GM12891 (cell line): Measurements from ENCODE around the gene SETBP1.

Source experiments
- DNase-seq: peaks from one replicate; pipeline ENCODE4 v3.0.0; 2011; ENCODE audit warnings: low spot score; ENCODE audit not compliant: insufficient read length
- FAIRE-seq: peaks from 2 replicates; lab custom pipeline; 2011; peaks lifted over from hg19 to GRCh38; lab: Jason Lieb, UNC
- PAX5 ChIP-seq: IDR thresholded peaks from 2 replicates; pipeline ENCODE4 v1.6.1; 2011; ENCODE audit warnings: low read length, moderate library complexity, mild to moderate bottlenecking; ENCODE audit not compliant: insufficient read depth, severe bottlenecking
- POLR2A ChIP-seq: IDR thresholded peaks from 2 replicates; pipeline ENCODE4 v1.6.1; 2011; ENCODE audit warnings: low read depth, low read length, control low read depth
- POLR2AphosphoS5 ChIP-seq: IDR thresholded peaks from 2 replicates; pipeline ENCODE4 v1.6.1; 2011; ENCODE audit warnings: low read depth, low read length, control low read depth
- POU2F2 ChIP-seq: IDR thresholded peaks from 2 replicates; pipeline ENCODE4 v1.6.1; 2011; ENCODE audit warnings: low read depth, mild to moderate bottlenecking, control low read depth, low read length, moderate library complexity
- SPI1 ChIP-seq: IDR thresholded peaks from 2 replicates; pipeline ENCODE4 v1.6.1; 2011; ENCODE audit warnings: low read depth, low read length, control low read depth
- TAF1 ChIP-seq: IDR thresholded peaks from 2 replicates; pipeline ENCODE4 v1.6.1; 2011; ENCODE audit warnings: low read depth, low read length, control low read depth

SETBP1 gene

DNA sequence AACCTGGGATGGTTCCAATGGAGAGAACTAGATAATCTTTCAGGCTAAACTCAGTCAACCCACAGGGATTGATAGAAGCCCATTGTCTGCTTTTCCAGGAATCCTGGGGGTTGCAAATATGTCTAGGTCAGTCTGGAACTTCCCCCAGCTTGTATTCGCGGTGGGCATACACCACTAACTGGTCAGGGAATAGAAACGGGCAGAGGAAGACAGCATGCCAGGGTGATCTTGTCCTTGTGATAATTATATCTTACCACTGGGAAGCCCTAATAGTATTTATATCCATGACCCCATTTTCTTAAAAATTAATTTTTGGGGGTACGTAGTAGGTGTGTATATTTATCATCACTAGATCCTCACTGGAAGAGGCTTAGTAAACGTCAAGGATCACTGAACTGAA, 101.9 kb downstream of the SETBP1 start:
- DNase-seq = no peak
- TF ChIP-seq POLR2A = no peak
- TF ChIP-seq TAF1 = no peak
- TF ChIP-seq PAX5 = no peak
- TF ChIP-seq SPI1 = no peak
- FAIRE-seq = no peak

DNA sequence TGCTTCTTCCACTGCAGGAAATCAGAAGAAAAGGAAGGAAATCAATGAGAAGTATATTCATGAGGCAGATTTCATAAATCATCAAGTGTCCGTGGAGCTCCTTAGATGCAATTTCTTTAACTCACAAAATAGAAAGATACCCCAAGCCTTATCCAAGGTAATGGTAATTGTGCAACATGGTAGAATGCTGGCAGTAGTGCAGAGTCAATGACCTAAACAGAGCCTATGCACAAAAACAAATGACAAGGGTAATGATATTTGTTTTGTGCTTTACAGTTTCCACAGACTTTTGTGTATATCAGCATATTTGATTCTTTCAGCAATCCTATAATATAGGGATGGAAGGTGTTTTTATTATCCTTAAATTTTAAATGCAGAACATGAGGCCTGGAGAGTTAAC, 102.7 kb downstream of the SETBP1 start:
- TF ChIP-seq POLR2AphosphoS5 (no peak), SPI1 (no peak), POU2F2 (no peak), POLR2A (no peak), TAF1 (no peak), PAX5 (no peak)
- FAIRE-seq (no peak), DNase-seq (no peak)

DNA sequence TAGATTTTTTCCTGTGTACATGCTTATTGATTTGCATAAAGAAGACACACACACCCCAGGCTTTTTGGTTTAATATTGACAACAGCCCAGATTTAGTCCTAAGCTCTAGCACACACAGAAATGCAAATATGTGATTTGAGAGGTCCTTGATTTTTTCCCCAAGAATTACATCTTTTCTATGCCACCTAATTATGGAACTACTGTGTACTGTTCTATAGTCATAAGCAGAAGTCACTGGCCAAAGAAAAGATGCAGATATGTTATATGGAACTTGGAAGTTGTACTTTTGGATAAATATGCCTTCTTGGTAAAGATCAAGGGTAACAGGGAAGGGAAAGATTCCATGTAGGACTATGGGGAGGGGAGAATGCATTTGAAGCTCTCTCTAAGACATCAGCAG, 105.6 kb downstream of the SETBP1 start:
- FAIRE-seq (no peak), DNase-seq (no peak)
- no peak for TF ChIP-seq POLR2A
- TF ChIP-seq TAF1 = no peak
- no peak for TF ChIP-seq PAX5
- no peak for TF ChIP-seq POLR2AphosphoS5
- no peak for TF ChIP-seq SPI1
- no peak for TF ChIP-seq POU2F2

DNA sequence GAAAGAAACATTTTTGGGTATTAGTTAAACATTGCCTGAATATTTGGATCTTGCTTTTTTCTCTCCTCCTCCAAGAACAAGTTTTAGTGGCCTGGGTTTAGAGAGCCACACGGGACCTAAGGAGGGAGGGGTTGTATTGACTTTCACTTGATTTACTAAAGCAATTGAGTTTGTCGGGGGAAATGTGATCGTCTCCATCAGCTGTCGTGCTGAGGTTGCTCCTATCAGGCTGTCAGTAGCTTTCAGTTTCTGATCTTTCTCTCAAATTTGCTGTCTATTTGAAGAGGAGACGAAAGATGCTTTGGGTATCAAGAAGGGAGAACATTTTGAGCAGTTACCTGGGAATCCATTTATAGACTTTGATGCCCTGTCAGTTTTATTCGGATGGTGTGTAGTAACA, 106.0 kb downstream of the SETBP1 start:
- peak; percentile 61 for FAIRE-seq
- TF ChIP-seq POU2F2 (no peak), POLR2A (no peak), PAX5 (no peak), SPI1 (no peak), POLR2AphosphoS5 (no peak), TAF1 (no peak)
- peak; percentile 27 for DNase-seq

DNA sequence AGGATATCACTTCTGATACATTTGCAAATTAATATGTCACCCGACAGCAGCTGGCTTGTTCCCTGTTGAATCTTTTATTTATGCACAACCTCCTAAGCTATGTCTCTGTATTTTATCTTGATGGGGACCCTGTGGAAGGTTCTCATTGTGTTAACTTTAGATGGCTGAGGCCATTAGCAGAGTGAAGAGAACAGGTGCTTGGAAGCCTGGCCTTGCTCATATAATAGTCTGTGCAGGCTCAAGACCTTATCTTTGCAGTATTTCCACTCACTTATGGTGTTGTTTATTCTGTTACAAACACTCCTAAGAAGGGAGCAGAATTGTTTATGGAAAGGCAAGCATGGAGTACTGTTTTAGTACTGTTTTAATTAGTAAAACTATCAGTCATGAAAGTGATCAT, 107.6 kb downstream of the SETBP1 start:
- no peak for FAIRE-seq
- DNase-seq = no peak
- TF ChIP-seq PAX5 (no peak), POLR2A (no peak), SPI1 (no peak)

DNA sequence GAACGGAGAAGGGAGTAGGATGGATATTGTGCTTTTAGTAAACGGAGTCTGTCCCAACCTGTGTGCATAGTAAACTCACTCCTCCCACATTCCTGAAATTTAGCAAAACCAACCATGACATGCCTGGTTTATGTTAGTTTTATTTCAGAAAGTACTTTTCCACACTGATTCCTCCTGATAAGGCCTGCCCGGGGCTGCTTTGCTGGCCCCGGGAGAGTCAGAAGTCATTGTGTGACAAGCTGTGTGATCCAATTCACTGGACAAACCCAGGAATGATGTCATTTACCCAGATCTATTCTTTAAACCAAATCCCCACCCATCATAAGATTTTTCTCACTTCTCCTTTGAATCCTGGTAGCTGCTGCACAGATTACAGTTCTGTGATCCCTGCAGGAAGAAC, 109.0 kb downstream of the SETBP1 start:
- no peak for DNase-seq
- FAIRE-seq = no peak
- TF ChIP-seq POLR2A (no peak), SPI1 (peak; percentile 77)

DNA sequence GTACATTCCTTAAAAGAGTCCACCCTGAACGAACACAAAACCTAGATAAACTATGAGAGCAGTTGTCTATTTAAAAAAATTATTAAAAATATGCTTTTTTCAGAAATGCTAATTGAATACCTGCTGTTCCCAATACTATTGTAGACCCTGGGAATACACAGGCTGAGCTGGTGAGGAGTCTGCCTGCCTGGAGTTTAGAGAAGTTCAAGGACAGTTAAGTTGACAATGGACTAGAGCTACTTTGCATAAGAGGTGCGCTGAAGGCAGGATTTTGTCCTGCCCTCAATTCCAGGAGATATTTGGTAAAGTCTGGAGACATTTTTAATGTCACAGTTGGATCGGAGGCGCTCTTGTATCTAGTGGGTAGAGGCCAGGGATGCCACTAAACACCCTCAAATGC, 110.2 kb downstream of the SETBP1 start:
- no peak for DNase-seq
- FAIRE-seq = no peak
- TF ChIP-seq POLR2A (no peak), SPI1 (no peak), POLR2AphosphoS5 (no peak), TAF1 (no peak), POU2F2 (no peak), PAX5 (no peak)

DNA sequence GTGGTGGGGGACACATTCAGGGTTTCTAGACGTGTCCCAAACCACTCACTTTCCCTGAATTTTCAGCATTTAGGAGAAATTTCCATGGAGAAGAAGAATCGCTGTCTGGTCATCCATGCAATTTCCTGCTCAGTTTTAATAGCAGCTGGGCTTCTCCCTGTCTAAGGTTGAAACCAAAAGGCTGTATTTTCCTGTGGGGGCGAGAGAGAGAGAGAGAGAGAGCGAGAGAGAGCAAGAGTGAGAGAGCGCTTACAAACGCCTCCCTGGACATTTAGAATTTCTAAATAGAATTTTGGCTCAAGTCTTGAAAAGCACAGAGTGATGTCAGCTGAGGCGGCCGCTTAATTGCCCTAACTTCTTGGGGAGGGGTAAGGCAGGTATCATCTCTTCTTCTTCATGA, 110.8 kb downstream of the SETBP1 start:
- FAIRE-seq (no peak), DNase-seq (no peak)
- no peak for TF ChIP-seq POU2F2
- TF ChIP-seq PAX5 = no peak
- no peak for TF ChIP-seq POLR2AphosphoS5
- no peak for TF ChIP-seq TAF1
- no peak for TF ChIP-seq SPI1
- TF ChIP-seq POLR2A = no peak

DNA sequence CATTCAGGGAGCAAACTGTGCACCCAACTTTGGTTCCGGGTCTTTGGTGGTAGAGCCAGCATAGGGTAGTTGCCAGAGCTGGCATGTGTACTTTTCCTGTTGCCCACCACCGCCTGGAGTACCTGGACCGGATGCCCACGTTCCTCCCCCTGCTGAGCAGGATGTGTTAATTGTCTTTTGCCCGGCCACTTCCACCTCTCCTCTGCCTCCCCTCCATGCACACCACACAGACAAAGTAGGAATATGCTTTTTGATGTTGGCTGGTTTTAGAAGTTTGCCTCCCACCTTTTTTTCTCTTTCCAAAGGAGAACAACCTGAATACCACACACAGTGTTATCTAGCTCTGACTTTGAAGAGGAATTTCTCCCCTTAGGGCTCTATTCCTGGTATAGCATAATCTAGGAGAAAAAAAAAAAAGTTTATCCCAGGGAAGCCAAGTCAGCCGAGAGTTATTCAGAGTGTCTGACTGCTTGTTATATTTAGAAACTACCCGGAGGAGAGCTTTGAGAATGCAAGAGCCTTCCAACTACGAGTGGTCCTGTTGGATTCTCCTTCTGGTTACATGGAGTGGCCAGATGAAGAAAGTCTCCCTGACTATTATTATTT, 111.9 kb downstream of the SETBP1 start:
- DNase-seq = no peak
- no peak for FAIRE-seq
- TF ChIP-seq POLR2A (no peak), POLR2AphosphoS5 (no peak), TAF1 (no peak), PAX5 (no peak), SPI1 (no peak), POU2F2 (no peak)

DNA sequence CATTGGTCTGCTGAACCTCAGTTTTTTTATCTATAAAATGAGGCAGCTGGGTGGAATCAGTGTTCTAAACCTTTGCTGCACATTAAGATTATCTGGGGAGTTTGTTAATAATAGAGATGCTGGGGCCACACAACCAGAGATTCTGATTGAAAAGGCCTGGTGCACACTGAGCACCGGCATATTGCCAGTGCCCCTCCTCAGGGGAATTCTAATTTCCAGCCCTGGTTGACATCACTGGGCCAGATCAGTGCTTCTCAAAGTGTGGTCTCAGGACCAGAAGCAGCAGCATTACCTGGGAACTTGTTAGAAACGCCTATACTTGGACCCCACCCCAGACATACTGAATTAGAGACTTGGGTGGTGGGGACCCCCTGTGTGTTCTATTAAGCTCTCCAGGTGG, 112.5 kb downstream of the SETBP1 start:
- no peak for FAIRE-seq
- DNase-seq = no peak
- no peak for TF ChIP-seq POU2F2
- no peak for TF ChIP-seq POLR2A
- no peak for TF ChIP-seq PAX5
- no peak for TF ChIP-seq SPI1
- TF ChIP-seq POLR2AphosphoS5 = no peak
- no peak for TF ChIP-seq TAF1

DNA sequence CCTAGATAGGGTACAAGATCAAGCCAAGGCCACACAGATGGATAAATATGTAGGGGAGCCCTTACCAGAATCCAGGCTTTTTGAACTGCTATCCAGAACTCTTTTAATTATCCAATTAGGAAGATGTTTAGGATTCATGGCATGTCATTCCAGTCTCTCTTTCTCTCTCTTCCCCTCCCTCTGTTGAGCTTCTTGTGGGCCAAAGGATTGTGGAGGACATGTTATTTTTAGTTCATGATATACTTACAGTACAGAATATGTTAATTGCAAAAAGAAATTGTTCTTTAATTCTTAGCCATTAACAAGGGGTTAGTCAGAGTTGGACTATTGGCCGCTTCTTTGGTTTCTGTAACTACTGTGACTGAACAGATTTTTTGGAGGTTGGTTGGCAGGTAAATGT, 113.0 kb downstream of the SETBP1 start:
- DNase-seq = no peak
- FAIRE-seq = no peak
- TF ChIP-seq POLR2AphosphoS5 = no peak
- TF ChIP-seq POU2F2 = no peak
- TF ChIP-seq PAX5 = no peak
- TF ChIP-seq TAF1 = no peak
